HAP-1 (cell line): Measurements from ENCODE around the gene PSORS1C1.
"Not testable (repeated sequence)": the region's sequence is repeated elsewhere in the genome, so short reads cannot be mapped to it uniquely, and the experiment has no call there.

Source experiments
- DNase-seq, 2 experiments: peaks; one replicate each; pipeline ENCODE4 v3.0.0-alpha.2; 2016 to 2020; ENCODE audit warnings: low spot score in 2 of 2
- H3K27me3 ChIP-seq: fragments of 250-450 bp; sonication (Bioruptor Pico); 2 replicates; pipeline ENCODE4 v1.5.1; 2020; ENCODE audit warnings: low read depth, mild to moderate bottlenecking, moderate library complexity
- H3K36me3 ChIP-seq: fragments of 250-450 bp; sonication (Bioruptor Pico); replicated peaks from 2 replicates; pipeline ENCODE4 v1.5.1; 2020; ENCODE audit warnings: mild to moderate bottlenecking
- H3K4me1 ChIP-seq: fragments of 250-450 bp; sonication (Bioruptor Pico); 2 replicates; pipeline ENCODE4 v1.5.1; 2020; ENCODE audit warnings: mild to moderate bottlenecking
- H3K4me3 ChIP-seq: fragments of 250-450 bp; sonication (Bioruptor Pico); 2 replicates; pipeline ENCODE4 v1.5.1; 2020; ENCODE audit warnings: mild to moderate bottlenecking, moderate library complexity
- H3K9me3 ChIP-seq: fragments of 250-450 bp; sonication (Bioruptor Pico); 2 replicates; pipeline ENCODE4 v1.5.1; 2020; ENCODE audit warnings: mild to moderate bottlenecking, moderate library complexity
- in situ Hi-C: fragments of 300-500 bp; cut with MboI; formaldehyde crosslinking; loops from 3 replicates; pipeline ENCODE4 v1.14.3; 2020; ENCODE audit warnings: low sequenced_read_pairs, inconsistent platforms, mixed read lengths

The PSORS1C1 gene

GRCh38 chr6:31114541-31114878 is at the start of gene PSORS1C1:
PSORS1C1 (plus strand) TSS chr6:31114800; CDS start chr6:31129633, 14,833 bp downstream.
- no peak within 1 kb of the TSS for H3K4me3 ChIP-seq
- H3K36me3 ChIP-seq, result no peaks in the 10 kb centered on the region
- H3K27me3 ChIP-seq, result peaks cover 8% of the 10 kb centered on the region
- H3K4me1 ChIP-seq, result no peaks in the 10 kb centered on the region
- in situ Hi-C loops, result no loop called here
- no peaks in the 10 kb centered on the region for H3K9me3 ChIP-seq
- no peak for DNase-seq

- Histone ChIP-seq H3K27me3 (no peaks in the 10 kb centered on the region), H3K9me3 (no peaks in the 10 kb centered on the region), H3K4me1 (peaks cover 3% of the 10 kb centered on the region; the same call in 1 of the 2 replicates), H3K4me3 (no peak overlapping the region), H3K36me3 (no peaks in the 10 kb centered on the region)
- in situ Hi-C loops, result no loop called here
- no peak for DNase-seq
Observed at GRCh38 chr6:31065556-31065955, 49.0 kb upstream of the PSORS1C1 start.

- H3K4me1 ChIP-seq, in situ Hi-C loops, DNase-seq, H3K4me3 ChIP-seq, H3K27me3 ChIP-seq, H3K36me3 ChIP-seq, H3K9me3 ChIP-seq: not testable (repeated sequence)
Observed at GRCh38 chr6:31067028-31067427, 47.6 kb upstream of the PSORS1C1 start.

- H3K4me3 ChIP-seq, H3K27me3 ChIP-seq, H3K9me3 ChIP-seq, in situ Hi-C loops, H3K36me3 ChIP-seq, DNase-seq: not testable (repeated sequence)
- peaks cover 20% of the 10 kb centered on the region for H3K4me1 ChIP-seq
Observed at GRCh38 chr6:31067891-31068668, 46.5 kb upstream of the PSORS1C1 start.

- no peaks in the 10 kb centered on the region for H3K27me3 ChIP-seq
- in situ Hi-C loops, result no loop called here
- H3K4me1 ChIP-seq, result peaks cover 25% of the 10 kb centered on the region
- DNase-seq, result peak; percentile 80 to 86
- H3K4me3 ChIP-seq, result no peak overlapping the region
- H3K36me3 ChIP-seq, result no peaks in the 10 kb centered on the region
- H3K9me3 ChIP-seq, result no peaks in the 10 kb centered on the region
Observed at GRCh38 chr6:31068669-31069340, 45.8 kb upstream of the PSORS1C1 start.

GRCh38 chr6:31070711-31071197 is 43.8 kb upstream of the PSORS1C1 start:
- in situ Hi-C loops, result loop anchor here (10.0 kb wide), 1 partner anchor 326 kb away; the partner anchor contains the start of genes FLOT1 and IER3
- Histone ChIP-seq H3K4me3 (no peak overlapping the region), H3K9me3 (no peaks in the 10 kb centered on the region), H3K27me3 (no peaks in the 10 kb centered on the region), H3K36me3 (no peaks in the 10 kb centered on the region), H3K4me1 (peaks cover 25% of the 10 kb centered on the region)
- peak; percentile 78 to 83 for DNase-seq

GRCh38 chr6:31074401-31074800 is 40.2 kb upstream of the PSORS1C1 start:
- Histone ChIP-seq H3K4me1 (peaks cover 25% of the 10 kb centered on the region), H3K27me3 (no peaks in the 10 kb centered on the region), H3K9me3 (no peaks in the 10 kb centered on the region), H3K36me3 (no peaks in the 10 kb centered on the region), H3K4me3 (no peak overlapping the region)
- in situ Hi-C loops, result loop anchor here (10.0 kb wide), 1 partner anchor 330 kb away; the partner anchor contains the start of genes FLOT1 and IER3
- DNase-seq, result no peak

GRCh38 chr6:31075528-31075927 is 39.1 kb upstream of the PSORS1C1 start:
- in situ Hi-C loops, result loop anchor here (5.0 to 25.0 kb wide), 3 partner anchors 158 to 588 kb away; partner anchors contain the start of genes FLOT1, HLA-E and IER3

GRCh38 chr6:31076611-31077010 is 38.0 kb upstream of the PSORS1C1 start:
- in situ Hi-C loops, result loop anchor here (5.0 to 25.0 kb wide), 3 partner anchors 159 to 589 kb away; partner anchors contain the start of genes FLOT1, HLA-E and IER3
- H3K27me3 ChIP-seq, result no peaks in the 10 kb centered on the region
- DNase-seq, result no peak
- no peak overlapping the region for H3K4me3 ChIP-seq
- H3K4me1 ChIP-seq, result peaks cover 19% of the 10 kb centered on the region
- no peaks in the 10 kb centered on the region for H3K36me3 ChIP-seq
- H3K9me3 ChIP-seq, result no peaks in the 10 kb centered on the region

More at GRCh38 chr6:31075528-31075927, 39.1 kb upstream of the PSORS1C1 start:
- no peak for DNase-seq
- H3K36me3 ChIP-seq, result no peaks in the 10 kb centered on the region
- no peak overlapping the region for H3K4me3 ChIP-seq
- no peaks in the 10 kb centered on the region for H3K9me3 ChIP-seq
- peaks cover 25% of the 10 kb centered on the region for H3K4me1 ChIP-seq
- no peaks in the 10 kb centered on the region for H3K27me3 ChIP-seq

- Histone ChIP-seq H3K9me3 (no peaks in the 10 kb centered on the region), H3K4me1 (peaks cover 2% of the 10 kb centered on the region; the same call in 1 of the 2 replicates), H3K36me3 (no peaks in the 10 kb centered on the region), H3K4me3 (no peak overlapping the region), H3K27me3 (no peaks in the 10 kb centered on the region)
- peak; percentile 74 to 84 for DNase-seq
- in situ Hi-C loops, result loop anchor here (5.0 to 25.0 kb wide), 4 partner anchors 162 to 592 kb away; partner anchors contain the start of genes FLOT1, HLA-E and IER3
Observed at GRCh38 chr6:31079656-31080261, 34.8 kb upstream of the PSORS1C1 start.

GRCh38 chr6:31081872-31082271 is 32.7 kb upstream of the PSORS1C1 start:
- H3K27me3 ChIP-seq, result no peaks in the 10 kb centered on the region
- in situ Hi-C loops, result loop anchor here (5.0 to 25.0 kb wide), 2 partner anchors 255 to 595 kb away; partner anchors contain the start of gene HLA-E
- no peaks in the 10 kb centered on the region for H3K36me3 ChIP-seq
- H3K4me3 ChIP-seq, result no peak overlapping the region
- no peak for DNase-seq
- H3K9me3 ChIP-seq, result no peaks in the 10 kb centered on the region
- H3K4me1 ChIP-seq, result peaks cover 2% of the 10 kb centered on the region; the same call in 1 of the 2 replicates

GRCh38 chr6:31083742-31084354 is 30.8 kb upstream of the PSORS1C1 start:
- Histone ChIP-seq H3K36me3 (no peaks in the 10 kb centered on the region), H3K27me3 (no peaks in the 10 kb centered on the region), H3K4me3 (no peak overlapping the region), H3K9me3 (no peaks in the 10 kb centered on the region), H3K4me1 (peaks cover 5% of the 10 kb centered on the region; the same call in 1 of the 2 replicates)
- in situ Hi-C loops, result loop anchor here (5.0 to 25.0 kb wide), 2 partner anchors 257 to 597 kb away; partner anchors contain the start of gene HLA-E
- DNase-seq, result peak; percentile 50 to 82
